B cell (primary cell): ENCODE data around the gene S100PBP.

Source experiments
- CTCF ChIP-seq: fragments of 200-600 bp; IDR thresholded peaks from one replicate; pipeline ENCODE4 v1.8.0; 2022; ENCODE audit warnings: antibody characterized with exemption, mild to moderate bottlenecking
- EZH2 ChIP-seq: IDR thresholded peaks from 2 replicates; pipeline ENCODE4 v1.6.1; 2012; ENCODE audit warnings: borderline replicate concordance, low read depth, mild to moderate bottlenecking, moderate library complexity, low read length; ENCODE audit not compliant: insufficient read depth, poor library complexity, severe bottlenecking

- no peak for TF ChIP-seq CTCF
- TF ChIP-seq EZH2: no peak
These were observed 73.2 kb downstream of the S100PBP start for GRCh38 chr1:32890516-32891240.
